HG03571 (cell line): ENCODE data around the gene STEAP1B.
"Not testable (repeated sequence)": the region's sequence is repeated elsewhere in the genome, so short reads cannot be mapped to it uniquely, and the experiment has no call there.

ENCODE experiments used
- ATAC-seq: cut with Tn5 transposase; IDR thresholded peaks from one replicate; pipeline ENCODE4 v1.9.1; 2021; ENCODE audit not compliant: unreplicated experiment

Gene STEAP1B

GRCh38 chr7:22499044-22499443 lies 944 bp downstream of the STEAP1B start:
- ATAC-seq: no peak

GRCh38 chr7:22496912-22497311 lies 3.1 kb downstream of the STEAP1B start:
- ATAC-seq: not testable (repeated sequence)

- ATAC-seq: not testable (repeated sequence)
Observed at GRCh38 chr7:22496296-22496888, 3.6 kb downstream of the STEAP1B start.

DNA sequence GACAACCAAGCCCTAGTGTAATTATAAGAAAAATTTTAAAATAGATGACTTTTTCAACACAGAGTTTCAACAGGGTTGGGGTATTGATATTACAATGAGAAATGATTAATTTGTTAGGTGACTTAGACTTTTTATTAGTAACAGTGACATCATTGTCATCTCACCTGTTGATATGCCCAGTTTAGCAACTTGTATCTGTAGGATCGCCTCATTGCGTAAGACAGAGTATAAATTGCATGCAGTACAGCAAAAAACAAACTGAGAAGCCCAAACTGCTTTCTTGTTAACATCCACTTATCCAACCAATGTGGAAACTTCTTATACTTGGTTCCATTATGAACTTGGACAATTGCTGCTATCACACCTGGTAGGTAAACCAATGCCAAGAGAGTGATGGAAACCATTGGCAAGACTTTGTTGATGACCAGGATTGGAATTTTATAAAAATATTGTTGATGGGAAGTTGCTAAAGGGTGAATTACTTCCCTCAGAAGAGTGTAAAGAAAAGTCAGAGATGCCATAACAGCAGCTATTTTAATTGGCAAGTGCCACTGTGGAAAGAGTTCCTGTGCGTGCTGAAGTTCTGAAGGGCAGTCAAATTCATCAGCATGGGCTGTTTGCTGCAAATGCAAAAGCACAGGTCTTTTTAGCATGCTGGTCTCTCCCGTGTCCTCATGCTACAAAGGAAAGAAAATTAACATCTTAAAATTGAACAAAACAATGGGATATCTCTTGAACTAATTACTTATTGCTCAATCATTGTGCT lies 6.6 kb downstream of the STEAP1B start:
- not testable (repeated sequence) for ATAC-seq

DNA sequence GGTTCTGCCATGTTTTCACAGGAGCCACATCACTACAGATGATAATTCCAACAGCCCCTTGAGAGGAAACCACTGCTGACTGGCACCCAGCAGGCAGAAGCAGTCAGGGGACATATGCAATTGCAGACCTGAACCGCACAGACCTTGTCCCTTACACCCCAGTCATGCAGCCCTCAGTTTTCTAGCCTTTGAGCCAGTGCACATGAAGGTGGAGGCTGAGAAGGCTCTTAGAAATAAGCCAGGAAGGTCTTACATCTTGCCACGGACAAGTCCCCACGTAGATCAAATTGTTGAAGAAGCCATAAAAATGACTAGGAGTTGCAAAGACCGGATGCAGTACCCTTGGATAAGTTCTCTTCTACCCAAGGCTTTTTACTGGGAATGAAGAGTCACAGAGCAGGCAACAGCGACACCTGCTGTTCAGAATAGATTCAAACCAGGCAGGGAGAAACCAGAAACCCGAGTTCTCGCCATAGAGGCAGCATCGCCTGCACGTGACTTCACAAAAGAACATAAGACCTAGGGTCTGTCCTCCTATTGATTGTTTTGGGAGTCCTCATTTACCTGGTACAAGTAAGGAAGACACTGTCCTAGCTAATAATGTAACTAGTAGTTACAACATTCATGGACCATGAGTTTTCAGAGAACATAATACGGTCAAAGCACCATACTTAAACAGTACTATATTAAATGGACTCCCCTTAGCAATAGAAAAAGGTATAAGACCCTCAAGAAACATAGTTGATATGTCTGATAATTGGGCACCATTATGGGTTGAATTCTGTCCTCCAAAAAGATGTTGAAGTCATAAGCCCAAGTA lies 11.1 kb downstream of the STEAP1B start:
- peak; percentile 55 for ATAC-seq

- no peak for ATAC-seq
Observed at GRCh38 chr7:22487978-22488642, 11.9 kb downstream of the STEAP1B start.

GRCh38 chr7:22486597-22486996 lies 13.4 kb downstream of the STEAP1B start:
- no peak for ATAC-seq

- ATAC-seq: no peak
Observed at GRCh38 chr7:22485189-22485588, 14.8 kb downstream of the STEAP1B start.

- ATAC-seq: no peak
Observed at GRCh38 chr7:22482503-22482902, 17.5 kb downstream of the STEAP1B start.

DNA sequence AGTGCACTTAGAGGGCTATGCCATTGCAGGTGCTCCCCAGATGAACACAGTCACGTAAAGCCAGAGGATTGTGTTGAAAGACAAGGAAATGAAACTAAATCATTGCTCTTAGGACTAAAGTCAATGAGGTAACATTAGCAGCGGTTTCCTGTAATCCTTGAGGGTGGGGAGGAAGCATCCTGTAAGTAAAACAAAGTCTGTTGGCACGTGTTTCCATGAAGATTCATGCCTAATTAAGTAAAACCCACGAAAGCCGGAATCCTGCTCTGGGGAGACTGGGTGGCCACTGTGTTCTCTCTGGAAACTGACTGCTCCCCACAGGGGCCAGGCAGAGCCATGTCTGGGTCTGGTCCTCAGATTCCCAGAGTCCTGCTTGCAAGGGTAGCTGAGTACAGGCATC lies 18.3 kb downstream of the STEAP1B start:
- ATAC-seq: no peak

- ATAC-seq: no peak
Observed at GRCh38 chr7:22480523-22481075, 19.4 kb downstream of the STEAP1B start.

GRCh38 chr7:22477876-22478450 lies 22.0 kb downstream of the STEAP1B start:
- no peak for ATAC-seq

DNA sequence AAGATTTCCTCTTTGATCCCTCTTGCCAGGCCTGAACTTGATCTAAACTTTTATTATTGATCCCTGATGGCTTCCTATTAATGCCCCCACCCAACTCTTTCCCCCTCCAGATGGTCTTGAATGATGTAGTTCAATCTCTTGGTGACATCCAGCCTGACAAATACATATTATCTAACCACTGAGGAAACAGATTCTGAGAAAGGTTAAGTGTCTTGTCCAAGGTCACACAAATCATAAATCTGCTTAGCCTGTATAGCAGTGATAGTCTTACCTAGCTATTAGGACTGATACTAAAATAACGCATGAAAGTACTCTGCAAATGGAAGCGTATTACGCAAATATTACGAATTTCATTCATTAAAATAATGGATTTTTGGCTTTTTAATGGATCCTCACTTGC lies 22.7 kb downstream of the STEAP1B start:
- ATAC-seq: no peak

- ATAC-seq: no peak
Observed at GRCh38 chr7:22476824-22477223, 23.2 kb downstream of the STEAP1B start.

- no peak for ATAC-seq
Observed at GRCh38 chr7:22474645-22475044, 25.3 kb downstream of the STEAP1B start.

DNA sequence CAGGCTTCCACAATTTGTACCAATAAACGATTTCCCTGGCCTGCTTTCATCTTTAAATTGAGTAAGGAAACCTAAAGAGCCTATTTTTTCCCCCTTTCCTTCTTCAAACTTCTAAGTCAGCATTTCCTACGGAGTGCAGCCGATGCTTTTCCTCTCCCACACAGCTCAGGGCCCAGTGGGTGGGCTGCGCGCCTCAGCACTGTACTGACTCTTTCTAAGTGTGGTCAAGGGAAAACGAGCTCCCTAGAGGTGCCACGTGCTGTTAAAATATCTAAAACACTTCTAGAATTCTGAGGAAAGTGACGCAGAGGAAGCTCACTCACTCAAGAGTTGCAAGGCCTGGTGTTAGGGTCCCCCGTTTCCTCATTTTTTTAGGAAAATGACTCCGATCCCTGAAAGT lies 29.0 kb downstream of the STEAP1B start:
- no peak for ATAC-seq

- ATAC-seq: peak; percentile 64
Observed at GRCh38 chr7:22469371-22470143, 30.4 kb downstream of the STEAP1B start.

GRCh38 chr7:22468609-22469008 lies 31.4 kb downstream of the STEAP1B start:
- no peak for ATAC-seq

DNA sequence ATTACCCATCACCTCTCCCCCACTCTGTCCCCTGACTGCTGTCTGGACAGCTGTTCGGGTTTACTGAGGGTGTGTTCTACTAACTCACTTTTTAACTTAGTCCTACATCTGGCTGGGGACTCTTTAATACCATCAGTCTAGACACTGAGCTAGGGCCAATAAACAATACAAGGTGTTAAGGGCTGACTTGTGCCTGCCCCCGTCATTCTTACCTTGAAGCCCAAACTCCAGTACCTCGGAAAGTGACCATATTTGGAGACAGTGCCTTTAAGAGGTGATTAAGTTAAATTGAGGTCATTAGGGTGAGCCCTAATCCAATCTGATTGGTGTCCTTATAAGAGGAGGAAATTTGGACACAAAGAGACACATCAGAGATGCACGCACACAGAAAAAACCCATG lies 35.7 kb downstream of the STEAP1B start:
- no peak for ATAC-seq
